CD8-positive, alpha-beta memory T cell (primary cell): ENCODE data around the gene GJA4. TPM values are rescaled to one million over a fixed set of nuclear protein-coding genes. Genes with fewer than 3 reads are reported as not detected.

ENCODE experiments used
- CTCF ChIA-PET: fragments of 350-600 bp; sonication (Branson Sonifier 250); formaldehyde crosslinking; loops from one replicate; lab custom pipeline; 2021; ENCODE audit warnings: antibody characterized with exemption; lab: Charles Lee
- POLR2A ChIA-PET: fragments of 350-600 bp; sonication (Branson Sonifier 250); formaldehyde crosslinking; loops from one replicate; lab custom pipeline; 2021; ENCODE audit warnings: antibody characterized with exemption; lab: Charles Lee
- DNase-seq, 5 donors: peaks; one replicate each; pipeline versions ENCODE4 v3.0.0 to v3.0.0-alpha.2; 2020 to 2022; ENCODE audit warnings: mixed read lengths in 1 of 5
- H3K27ac ChIP-seq: one replicate; pipeline ENCODE4 v1.7.0; 2013; ENCODE audit warnings: low read depth, mild to moderate bottlenecking, low read length, moderate library complexity
- H3K27me3 ChIP-seq: 2 replicates; pipeline ENCODE4 v1.7.0; 2013; ENCODE audit warnings: low read length, mild to moderate bottlenecking; ENCODE audit not compliant: insufficient read depth, poor library complexity, severe bottlenecking
- H3K36me3 ChIP-seq: 2 replicates; pipeline ENCODE4 v1.7.0; 2013; ENCODE audit warnings: mild to moderate bottlenecking, low read length, moderate library complexity; ENCODE audit not compliant: insufficient read depth
- H3K4me1 ChIP-seq: 2 replicates; pipeline ENCODE4 v1.7.0; 2013; ENCODE audit warnings: mild to moderate bottlenecking, low read length, moderate library complexity; ENCODE audit not compliant: insufficient read depth
- H3K4me3 ChIP-seq: 2 replicates; pipeline ENCODE4 v1.7.0; 2013; ENCODE audit warnings: mild to moderate bottlenecking, low read length
- H3K9me3 ChIP-seq: 2 replicates; pipeline ENCODE4 v1.7.0; 2013; ENCODE audit warnings: mild to moderate bottlenecking, low read length
- H3K27ac Mint-ChIP-seq, 8 donors: one replicate each; pipeline ENCODE4 v1.8.0; 2020 to 2021; ENCODE audit warnings: mixed read lengths in 8 of 8, mild to moderate bottlenecking in 6 of 8, inconsistent platforms in 3 of 8, moderate library complexity in 3 of 8
- H3K27me3 Mint-ChIP-seq, 2 donors: one replicate each; pipeline ENCODE4 v1.8.0; 2020 to 2021; ENCODE audit warnings: mixed read lengths in 2 of 2, mild to moderate bottlenecking in 1 of 2, moderate library complexity in 1 of 2
- H3K36me3 Mint-ChIP-seq, 3 donors: one replicate each; pipeline ENCODE4 v1.8.0; 2020 to 2021; ENCODE audit warnings: mixed read lengths in 3 of 3, inconsistent platforms in 1 of 3, mild to moderate bottlenecking in 1 of 3
- H3K4me1 Mint-ChIP-seq, 3 donors: one replicate each; pipeline ENCODE4 v1.8.0; 2020 to 2021; ENCODE audit warnings: mixed read lengths in 3 of 3, inconsistent platforms in 1 of 3, mild to moderate bottlenecking in 1 of 3
- H3K4me3 Mint-ChIP-seq, 7 donors: one replicate each; pipeline ENCODE4 v1.8.0; 2020 to 2021; ENCODE audit warnings: mixed read lengths in 7 of 7, mild to moderate bottlenecking in 6 of 7, moderate library complexity in 4 of 7, inconsistent platforms in 2 of 7
- H3K9me3 Mint-ChIP-seq, 5 donors: one replicate each; pipeline ENCODE4 v1.8.0; 2020 to 2022; ENCODE audit warnings: mixed read lengths in 5 of 5, mild to moderate bottlenecking in 3 of 5, moderate library complexity in 2 of 5, inconsistent platforms in 1 of 5
- polyA plus RNA-seq: library from polyadenylated mRNA; unstranded; fragments of 300-500 nt; fragmentation: Illumina TruSeq; gene quantifications from one replicate; pipeline ENCODE4 v1.2.3, GENCODE V29; 2021
- total RNA-seq, 2 experiments: library from RNA; stranded (reverse); gene quantifications; one replicate each; pipeline ENCODE4 v1.2.3, GENCODE V29; 2021

Gene GJA4
- total and polyA plus RNA-seq, 3 experiments from 2014 or later: not detected

DNA sequence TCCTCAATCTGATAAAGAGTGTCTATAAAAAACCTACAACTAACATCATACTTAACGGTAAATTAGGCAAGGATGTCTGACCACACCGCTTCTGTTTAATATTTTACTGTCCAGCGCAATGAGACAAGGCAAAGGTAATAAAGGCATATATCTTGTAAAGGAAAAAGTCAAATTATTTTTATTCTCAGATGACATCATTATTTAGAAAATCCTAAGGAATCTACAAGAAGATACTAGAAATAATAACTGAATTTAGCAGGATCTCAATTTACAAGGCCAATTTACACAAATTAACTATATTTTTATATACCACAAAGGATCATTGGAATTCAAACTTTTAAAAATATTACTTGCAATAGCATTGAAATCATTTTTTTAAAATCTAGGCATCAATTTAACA is 29.4 kb downstream of the GJA4 start:
- Histone ChIP-seq H3K36me3 (no peaks in the 10 kb centered on the region), H3K27me3 (no peaks in the 10 kb centered on the region), H3K27ac (no peak overlapping the region), H3K4me3 (no peak overlapping the region), H3K9me3 (no peaks in the 10 kb centered on the region), H3K4me1 (no peaks in the 10 kb centered on the region)
- DNase-seq: no peak
- Mint-ChIP-seq H3K27ac (no peak overlapping the region), H3K9me3 (no peaks in the 10 kb centered on the region), H3K4me3 (no peak overlapping the region), H3K27me3 (peaks cover 0 to 2% of the 10 kb centered on the region in 2 donors), H3K36me3 (peaks cover 2 to 13% (median 3%) of the 10 kb centered on the region in 3 donors), H3K4me1 (no peaks in the 10 kb centered on the region)
- POLR2A ChIA-PET: no interaction called here
- CTCF ChIA-PET: no interaction called here

DNA sequence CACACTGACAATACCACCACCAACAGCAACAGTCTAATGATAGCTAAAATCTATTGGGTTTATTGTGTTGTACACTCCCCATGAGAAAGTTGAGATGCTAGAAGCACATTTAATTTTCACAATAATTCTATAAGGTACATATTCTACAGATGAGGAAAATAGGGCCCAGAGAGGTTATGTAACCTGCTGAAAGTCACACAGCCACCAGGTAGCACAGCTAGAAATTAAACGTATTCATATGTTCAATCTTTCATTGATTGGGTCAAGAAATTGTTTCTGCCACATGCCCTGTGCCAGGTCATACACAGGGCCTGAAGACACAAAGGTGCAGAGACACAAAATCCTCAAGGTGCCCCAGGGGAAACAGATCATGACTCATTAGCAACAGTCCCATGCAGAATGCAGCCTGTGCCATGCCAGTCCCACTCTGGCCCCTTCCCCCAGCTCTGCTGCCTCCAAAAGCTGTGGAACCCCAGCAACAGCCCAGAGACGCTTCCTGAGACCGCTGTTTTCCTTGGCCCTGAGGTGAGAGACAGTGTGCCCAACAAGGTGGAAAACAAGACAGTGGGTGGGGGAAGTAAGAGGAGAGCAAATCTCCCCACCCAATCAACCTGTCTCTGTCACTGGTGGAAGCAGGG is 32.1 kb downstream of the GJA4 start:
- H3K27ac ChIP-seq: no peak overlapping the region
- no peaks in the 10 kb centered on the region for H3K4me1 Mint-ChIP-seq
- H3K4me3 Mint-ChIP-seq: no peak overlapping the region
- ChIA-PET POLR2A (no interaction called here), CTCF (no interaction called here)
- H3K27me3 ChIP-seq: no peaks in the 10 kb centered on the region
- no peaks in the 10 kb centered on the region for H3K9me3 ChIP-seq
- no peaks in the 10 kb centered on the region for H3K4me1 ChIP-seq
- H3K4me3 ChIP-seq: no peak overlapping the region
- peaks cover 0 to 2% of the 10 kb centered on the region in 2 donors for H3K27me3 Mint-ChIP-seq
- no peaks in the 10 kb centered on the region for H3K9me3 Mint-ChIP-seq
- peak overlapping the region in 3 of 8 donors; percentile 6 to 38 (median 29) for H3K27ac Mint-ChIP-seq
- no peaks in the 10 kb centered on the region for H3K36me3 ChIP-seq
- no peak for DNase-seq
- H3K36me3 Mint-ChIP-seq: peaks cover 0 to 7% (median 2%) of the 10 kb centered on the region in 3 donors

DNA sequence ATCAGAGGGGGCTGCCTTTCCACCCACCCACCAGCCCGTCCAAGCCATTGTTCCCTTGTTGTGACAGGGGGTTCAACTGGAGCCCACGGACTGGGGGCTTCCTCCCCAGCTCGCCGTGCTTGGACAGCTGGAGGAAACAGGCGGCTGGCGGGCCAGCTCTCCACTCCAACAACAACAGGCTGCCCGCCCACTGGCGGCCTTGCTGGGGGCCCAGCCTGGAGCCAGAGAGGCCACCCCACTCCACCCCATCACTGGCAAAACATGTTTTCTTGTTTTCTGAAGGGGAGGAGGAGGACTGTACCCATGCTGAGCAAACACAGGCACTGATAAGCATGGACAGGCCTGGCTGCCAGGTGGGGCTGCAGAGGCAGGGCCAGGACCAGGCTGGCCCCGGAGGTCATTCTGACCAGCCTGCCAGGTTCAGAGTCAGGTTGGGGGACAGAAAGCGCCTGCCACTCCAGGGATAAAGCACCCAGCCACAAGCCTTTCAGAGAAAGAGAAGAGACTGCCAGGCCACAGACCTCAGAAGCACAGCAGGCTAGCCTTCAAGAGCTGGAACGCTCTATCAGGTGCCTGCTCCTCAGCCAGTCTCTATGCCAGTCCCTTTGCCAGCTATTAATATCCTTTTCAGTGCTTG is 32.8 kb downstream of the GJA4 start:
- Mint-ChIP-seq H3K36me3 (peaks cover 0 to 2% (median 2%) of the 10 kb centered on the region in 3 donors), H3K4me3 (no peak overlapping the region), H3K27ac (no peak overlapping the region), H3K27me3 (peaks cover 0 to 2% of the 10 kb centered on the region in 2 donors), H3K9me3 (no peaks in the 10 kb centered on the region), H3K4me1 (no peaks in the 10 kb centered on the region)
- no peak for DNase-seq
- H3K4me1 ChIP-seq: no peaks in the 10 kb centered on the region
- ChIA-PET CTCF (no interaction called here), POLR2A (no interaction called here)
- H3K4me3 ChIP-seq: no peak overlapping the region
- no peaks in the 10 kb centered on the region for H3K9me3 ChIP-seq
- H3K36me3 ChIP-seq: no peaks in the 10 kb centered on the region
- H3K27ac ChIP-seq: no peak overlapping the region
- H3K27me3 ChIP-seq: no peaks in the 10 kb centered on the region

DNA sequence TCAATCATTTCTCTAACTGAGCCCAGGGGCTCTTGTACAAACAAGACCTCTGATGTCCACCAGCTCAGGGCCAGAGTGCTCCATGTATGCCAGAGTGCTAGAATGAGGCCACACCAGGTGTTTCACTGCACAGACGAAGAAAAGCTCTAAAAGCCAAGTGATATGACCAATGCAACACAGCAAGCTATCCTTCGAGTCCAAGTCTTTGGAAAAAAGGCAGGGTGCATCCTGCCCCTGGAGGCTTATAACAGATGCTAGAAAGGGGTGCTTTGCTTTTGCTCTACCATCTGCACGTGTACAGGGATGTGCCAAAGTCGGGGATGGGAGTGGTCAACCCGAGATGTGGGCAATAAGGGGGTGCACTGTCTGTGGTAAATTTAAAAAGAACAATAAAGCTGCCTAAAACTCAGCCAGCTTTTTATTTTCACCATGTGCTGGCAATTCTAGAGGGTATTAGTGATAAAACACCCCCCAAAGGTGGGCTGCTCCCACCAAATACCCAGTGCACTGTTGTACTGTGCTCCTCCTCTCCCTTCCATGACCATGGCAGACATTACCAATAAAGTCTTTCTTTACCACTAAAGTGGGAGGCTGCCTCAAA is 34.6 kb downstream of the GJA4 start:
- Mint-ChIP-seq H3K4me3 (no peak overlapping the region), H3K36me3 (peaks cover under 1 to 3% (median under 1%) of the 10 kb centered on the region in 3 donors), H3K9me3 (no peaks in the 10 kb centered on the region), H3K27me3 (peaks cover 0 to 2% of the 10 kb centered on the region in 2 donors), H3K4me1 (no peaks in the 10 kb centered on the region), H3K27ac (peak overlapping the region in 1 of 8 donors; percentile 29)
- Histone ChIP-seq H3K36me3 (no peaks in the 10 kb centered on the region), H3K27me3 (no peaks in the 10 kb centered on the region), H3K27ac (no peak overlapping the region), H3K4me1 (no peaks in the 10 kb centered on the region), H3K9me3 (no peaks in the 10 kb centered on the region), H3K4me3 (no peak overlapping the region)
- ChIA-PET POLR2A (no interaction called here), CTCF (no interaction called here)
- no peak for DNase-seq

DNA sequence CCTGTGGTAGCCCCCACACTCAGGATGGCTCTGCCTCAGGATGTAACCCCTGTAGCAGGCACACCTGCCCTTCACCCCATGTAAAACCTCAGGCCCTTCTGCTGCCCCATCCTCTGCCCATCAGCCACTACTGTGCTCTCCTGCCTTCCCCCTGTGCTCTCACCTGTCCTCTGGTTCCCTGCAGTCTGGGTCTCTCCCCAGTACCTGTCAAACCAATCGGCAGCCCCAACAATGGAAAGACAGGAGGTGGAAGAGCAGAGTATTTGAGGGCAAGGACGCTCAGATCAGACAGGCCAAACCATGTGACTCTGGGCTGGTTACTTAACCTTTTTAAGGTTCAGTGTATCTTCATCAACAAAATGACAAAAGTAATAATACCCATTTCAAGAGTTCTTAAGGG is 35.8 kb downstream of the GJA4 start:
- no peaks in the 10 kb centered on the region for H3K9me3 Mint-ChIP-seq
- H3K27me3 ChIP-seq: no peaks in the 10 kb centered on the region
- no peak overlapping the region for H3K4me3 Mint-ChIP-seq
- H3K4me1 ChIP-seq: no peaks in the 10 kb centered on the region
- H3K27ac Mint-ChIP-seq: no peak overlapping the region
- H3K4me3 ChIP-seq: no peak overlapping the region
- no peaks in the 10 kb centered on the region for H3K36me3 ChIP-seq
- no peaks in the 10 kb centered on the region for H3K9me3 ChIP-seq
- peaks cover 0 to 2% of the 10 kb centered on the region in 2 donors for H3K27me3 Mint-ChIP-seq
- peaks cover 1 to 7% (median 6%) of the 10 kb centered on the region in 3 donors for H3K36me3 Mint-ChIP-seq
- DNase-seq: no peak
- H3K4me1 Mint-ChIP-seq: no peaks in the 10 kb centered on the region
- POLR2A ChIA-PET: no interaction called here
- CTCF ChIA-PET: no interaction called here
- no peak overlapping the region for H3K27ac ChIP-seq

DNA sequence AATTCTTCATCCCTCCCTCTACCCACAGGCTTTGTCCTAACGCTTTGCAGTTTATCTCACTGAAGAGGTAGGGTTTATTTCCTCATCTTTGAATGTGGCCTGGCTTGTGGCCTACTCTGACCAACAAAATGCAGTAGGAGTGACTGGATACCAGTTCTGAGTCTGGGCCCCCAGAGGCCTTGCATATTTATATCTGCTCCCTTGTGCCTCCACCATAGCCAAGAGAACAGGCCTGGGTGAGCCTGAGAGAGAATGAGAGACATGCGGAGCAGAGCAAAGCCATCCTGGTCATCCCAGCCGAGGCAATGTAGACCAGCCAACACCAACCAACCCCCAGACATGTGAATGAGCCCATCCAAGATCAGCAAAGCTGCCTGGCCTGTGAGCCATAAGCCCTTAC is 36.5 kb downstream of the GJA4 start:
- peaks cover 1 to 7% (median 4%) of the 10 kb centered on the region in 3 donors for H3K36me3 Mint-ChIP-seq
- Histone ChIP-seq H3K36me3 (no peaks in the 10 kb centered on the region), H3K27me3 (no peaks in the 10 kb centered on the region), H3K9me3 (no peaks in the 10 kb centered on the region), H3K27ac (no peak overlapping the region), H3K4me3 (no peak overlapping the region), H3K4me1 (no peaks in the 10 kb centered on the region)
- ChIA-PET CTCF (no interaction called here), POLR2A (no interaction called here)
- peaks cover 0 to 2% of the 10 kb centered on the region in 2 donors for H3K27me3 Mint-ChIP-seq
- H3K4me3 Mint-ChIP-seq: no peak overlapping the region
- no peaks in the 10 kb centered on the region for H3K4me1 Mint-ChIP-seq
- no peaks in the 10 kb centered on the region for H3K9me3 Mint-ChIP-seq
- H3K27ac Mint-ChIP-seq: no peak overlapping the region
- DNase-seq: no peak

DNA sequence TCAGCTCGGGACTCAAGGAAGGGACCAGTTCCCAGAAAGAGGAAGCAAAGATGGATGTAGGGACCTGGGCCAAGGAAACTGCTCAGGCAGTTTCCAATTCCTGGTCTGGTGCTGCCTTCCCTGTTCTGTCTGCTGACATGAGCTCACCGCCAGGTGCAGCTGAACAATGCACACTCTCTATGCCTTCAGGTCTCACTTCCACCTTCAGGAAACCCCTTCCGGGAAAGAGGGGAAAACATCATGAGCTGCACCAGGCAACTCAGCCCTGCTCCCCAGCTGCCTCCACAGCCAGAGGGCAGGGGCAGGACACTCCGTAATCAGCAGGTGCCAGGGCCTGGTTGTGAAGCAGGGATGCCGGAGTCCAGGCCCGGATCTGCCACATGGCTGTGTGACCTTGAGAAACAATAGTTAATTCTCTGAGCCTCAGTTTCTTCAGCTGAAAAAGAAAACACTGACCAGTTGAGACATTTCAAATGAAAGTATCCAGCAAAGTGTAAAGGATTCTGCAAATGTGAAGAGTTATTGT is 39.0 kb downstream of the GJA4 start:
- no peak for DNase-seq
- H3K36me3 Mint-ChIP-seq: peaks cover 1 to 8% (median 7%) of the 10 kb centered on the region in 3 donors
- no peaks in the 10 kb centered on the region for H3K9me3 ChIP-seq
- peaks cover 0 to 2% (median 0%) of the 10 kb centered on the region in 3 donors for H3K4me1 Mint-ChIP-seq
- H3K4me3 Mint-ChIP-seq: no peak overlapping the region
- ChIA-PET CTCF (interaction anchor here (1.7 kb wide), 1 partner anchor 21 kb away, joined by 6 read pairs; no protein-coding TSS in a partner anchor), POLR2A (no interaction called here)
- no peak overlapping the region for H3K27ac ChIP-seq
- H3K27me3 ChIP-seq: no peaks in the 10 kb centered on the region
- no peak overlapping the region for H3K4me3 ChIP-seq
- peaks cover 0 to under 1% of the 10 kb centered on the region in 2 donors for H3K27me3 Mint-ChIP-seq
- no peaks in the 10 kb centered on the region for H3K4me1 ChIP-seq
- no peaks in the 10 kb centered on the region for H3K36me3 ChIP-seq
- no peaks in the 10 kb centered on the region for H3K9me3 Mint-ChIP-seq
- H3K27ac Mint-ChIP-seq: peak overlapping the region in 1 of 8 donors; percentile 52

DNA sequence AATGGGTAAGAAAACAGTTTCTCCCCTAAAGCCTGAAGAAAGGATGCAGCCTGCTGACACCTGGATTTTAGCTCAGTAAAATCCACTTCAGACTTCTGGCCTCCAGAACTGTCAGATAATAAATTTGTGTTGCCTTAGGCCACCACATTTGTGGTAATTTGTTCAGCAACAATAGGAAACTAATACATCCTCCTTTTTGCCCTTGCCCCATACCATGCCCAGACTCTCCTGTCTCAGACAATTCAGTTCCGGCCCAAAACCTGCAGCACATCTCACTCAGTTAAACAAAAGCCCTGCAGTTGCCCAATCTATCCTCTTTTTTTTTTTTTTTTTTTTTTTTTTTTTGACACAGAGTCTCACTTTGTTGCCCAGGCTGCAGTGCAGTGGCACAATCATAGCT is 40.9 kb downstream of the GJA4 start:
- Histone ChIP-seq H3K27ac (no peak overlapping the region), H3K36me3 (no peaks in the 10 kb centered on the region), H3K4me1 (no peaks in the 10 kb centered on the region), H3K9me3 (no peaks in the 10 kb centered on the region), H3K27me3 (no peaks in the 10 kb centered on the region), H3K4me3 (no peak overlapping the region)
- Mint-ChIP-seq H3K9me3 (no peaks in the 10 kb centered on the region), H3K4me1 (peaks cover 0 to 2% (median 0%) of the 10 kb centered on the region in 3 donors), H3K27me3 (peaks cover 0 to 2% of the 10 kb centered on the region in 2 donors), H3K27ac (peak overlapping the region in 1 of 8 donors; percentile 9), H3K4me3 (no peak overlapping the region), H3K36me3 (peaks cover 1 to 8% (median 7%) of the 10 kb centered on the region in 3 donors)
- DNase-seq: no peak
- ChIA-PET CTCF (no interaction called here), POLR2A (no interaction called here)
